H1 (cell line): ENCODE measurements around the gene GJB1. TPM values are rescaled to one million over a fixed set of nuclear protein-coding genes. Genes with fewer than 3 reads are reported as not detected.

ENCODE experiments used
- CTCF ChIA-PET: fragments of 300-600 bp; sonication (Branson Sonifier 250); formaldehyde crosslinking; loops from one replicate; lab custom pipeline; 2021; ENCODE audit not compliant: partially characterized antibody; lab: Charles Lee
- POLR2A ChIA-PET: fragments of 300-600 bp; sonication (Branson Sonifier 250); formaldehyde crosslinking; loops from one replicate; lab custom pipeline; 2021; ENCODE audit warnings: inconsistent platforms; ENCODE audit not compliant: partially characterized antibody; lab: Charles Lee
- DNase-seq, 2 experiments: peaks; one replicate each; pipeline versions ENCODE4 v3.0.0 to v3.0.0-alpha.2; 2010 to 2022; ENCODE audit warnings: low spot score in 2 of 2, low read depth in 1 of 2, mixed read lengths in 1 of 2
- FAIRE-seq: peaks from 2 replicates; lab custom pipeline; 2011; peaks lifted over from hg19 to GRCh38; lab: Jason Lieb, UNC
- H2AFZ ChIP-seq: 2 replicates; pipeline ENCODE4 v1.8.1; 2012; ENCODE audit warnings: low read length, inconsistent platforms
- H2AK5ac ChIP-seq: 2 replicates; pipeline ENCODE4 v1.6.1; 2013; ENCODE audit warnings: low read depth, low read length
- H2BK120ac ChIP-seq: replicated peaks from 2 replicates; pipeline ENCODE3; 2013; ENCODE audit warnings: low read depth, low read length, inconsistent platforms
- H2BK12ac ChIP-seq: 2 replicates; pipeline ENCODE4 v1.6.1; 2013; ENCODE audit warnings: low read depth, low read length
- H2BK15ac ChIP-seq: 2 replicates; pipeline ENCODE4 v1.6.1; 2013; ENCODE audit warnings: low read length
- H2BK20ac ChIP-seq: 2 replicates; pipeline ENCODE4 v1.6.1; 2013; ENCODE audit warnings: low read length
- H2BK5ac ChIP-seq: 2 replicates; pipeline ENCODE4 v1.6.1; 2013; ENCODE audit warnings: low read depth, low read length
- H3K14ac ChIP-seq: 2 replicates; pipeline ENCODE4 v1.6.1; 2013; ENCODE audit warnings: inconsistent platforms; ENCODE audit not compliant: insufficient read length
- H3K18ac ChIP-seq: 2 replicates; pipeline ENCODE4 v1.6.1; 2013; ENCODE audit warnings: low read length; ENCODE audit errors: extremely low read depth
- H3K23ac ChIP-seq: 2 replicates; pipeline ENCODE4 v1.6.1; 2013; ENCODE audit warnings: inconsistent platforms; ENCODE audit not compliant: insufficient read length
- H3K23me2 ChIP-seq: 2 replicates; pipeline ENCODE4 v1.6.1; 2013; ENCODE audit warnings: low read depth, low read length
- H3K27ac ChIP-seq: 2 replicates; pipeline ENCODE4 v1.6.1; 2011; ENCODE audit warnings: low read depth, low read length, inconsistent platforms
- H3K27me3 ChIP-seq, 4 experiments: replicated peaks in 1 of 4; 1 replicate in 1 of 4; 2 replicates in 3 of 4; pipeline versions ENCODE4 v1.6.1 to v1.8.1; 2011 to 2013; ENCODE audit warnings: low read length in 3 of 4, mild to moderate bottlenecking in 3 of 4, inconsistent platforms in 2 of 4, mixed read lengths in 2 of 4, moderate library complexity in 1 of 4; ENCODE audit not compliant: control insufficient read depth in 3 of 4, insufficient read depth in 3 of 4; ENCODE audit errors: extremely low read depth in 1 of 4
- H3K36me3 ChIP-seq, 4 experiments: 2 replicates each; pipeline versions ENCODE4 v1.6.1 to v1.8.1; 2011 to 2013; ENCODE audit warnings: mild to moderate bottlenecking in 4 of 4, low read length in 3 of 4, moderate library complexity in 2 of 4, control low read depth in 1 of 4, inconsistent platforms in 1 of 4; ENCODE audit not compliant: insufficient read depth in 4 of 4, control insufficient read depth in 2 of 4
- H3K4ac ChIP-seq: replicated peaks from 2 replicates; pipeline ENCODE3; 2013; ENCODE audit warnings: low read length, low read depth, mixed read lengths, inconsistent platforms; ENCODE audit not compliant: insufficient read length
- H3K4me1 ChIP-seq, 4 experiments: replicated peaks in 1 of 4; 1 replicate in 1 of 4; 2 replicates in 3 of 4; pipeline versions ENCODE4 v1.6.1 to v1.8.1; 2011 to 2013; ENCODE audit warnings: low read length in 3 of 4, inconsistent platforms in 2 of 4, mixed read lengths in 1 of 4; ENCODE audit not compliant: insufficient read depth in 4 of 4, control insufficient read depth in 3 of 4
- H3K4me2 ChIP-seq, 2 experiments: 2 replicates each; pipeline versions ENCODE4 v1.6.1 to v1.8.1; 2011 to 2013; ENCODE audit warnings: low read depth in 2 of 2, low read length in 2 of 2, control low read depth in 1 of 2, inconsistent platforms in 1 of 2, mild to moderate bottlenecking in 1 of 2; ENCODE audit not compliant: insufficient read depth in 1 of 2
- H3K4me3 ChIP-seq, 4 experiments: fragments of 200-600, 300-600 bp in 1 of 4; sonication (generic), shearing (Covaris generic), sonication (Bioruptor Twin) in 1 of 4; 2 replicates each; pipeline versions ENCODE4 v1.5.1 to v1.8.1; 2011 to 2016; ENCODE audit warnings: low read length in 4 of 4, low read depth in 3 of 4, control low read depth in 2 of 4, inconsistent platforms in 2 of 4, mild to moderate bottlenecking in 2 of 4, mixed read lengths in 1 of 4, moderate library complexity in 1 of 4; ENCODE audit not compliant: insufficient read depth in 2 of 4; ENCODE audit errors: extremely low read depth in 1 of 4
- H3K56ac ChIP-seq: replicated peaks from 2 replicates; pipeline ENCODE3; 2013; ENCODE audit warnings: low read depth, mild to moderate bottlenecking, mixed read lengths, low read length, inconsistent platforms; ENCODE audit not compliant: insufficient read length
- H3K79me1 ChIP-seq: 2 replicates; pipeline ENCODE4 v1.6.1; 2013; ENCODE audit warnings: low read depth, low read length, control low read depth
- H3K79me2 ChIP-seq, 2 experiments: 2 replicates each; pipeline versions ENCODE4 v1.6.1 to v1.8.1; 2012 to 2013; ENCODE audit warnings: low read length in 2 of 2, mild to moderate bottlenecking in 2 of 2, inconsistent platforms in 1 of 2; ENCODE audit not compliant: insufficient read depth in 2 of 2, control insufficient read depth in 1 of 2
- H3K9ac ChIP-seq, 4 experiments: replicated peaks in 1 of 4; 1 replicate in 1 of 4; 2 replicates in 3 of 4; pipeline versions ENCODE4 v1.6.1 to v1.8.1; 2011 to 2013; ENCODE audit warnings: low read depth in 3 of 4, low read length in 3 of 4, control low read depth in 2 of 4, mild to moderate bottlenecking in 2 of 4, moderate library complexity in 2 of 4, inconsistent platforms in 1 of 4; ENCODE audit errors: extremely low read depth in 1 of 4
- H3K9me3 ChIP-seq, 2 experiments: 2 replicates each; pipeline versions ENCODE4 v1.6.1 to v1.8.1; 2012 to 2013; ENCODE audit warnings: mild to moderate bottlenecking in 2 of 2, moderate library complexity in 2 of 2, control low read depth in 1 of 2, inconsistent platforms in 1 of 2, low read depth in 1 of 2, low read length in 1 of 2, mixed read lengths in 1 of 2; ENCODE audit not compliant: insufficient read depth in 2 of 2
- H4K20me1 ChIP-seq, 2 experiments: replicated peaks in 1 of 2; 2 replicates each; pipeline versions ENCODE3 to v1.8.1; 2011 to 2013; ENCODE audit warnings: inconsistent platforms in 2 of 2, low read length in 2 of 2, mild to moderate bottlenecking in 1 of 2; ENCODE audit not compliant: insufficient read depth in 2 of 2, control insufficient read depth in 1 of 2
- H4K5ac ChIP-seq: 2 replicates; pipeline ENCODE4 v1.6.1; 2013; ENCODE audit warnings: low read length, low read depth, mixed read lengths, inconsistent platforms; ENCODE audit not compliant: insufficient read length
- H4K8ac ChIP-seq: 2 replicates; pipeline ENCODE4 v1.8.0; 2013; ENCODE audit warnings: mild to moderate bottlenecking, moderate library complexity, low read length, inconsistent platforms; ENCODE audit not compliant: insufficient read depth; ENCODE audit errors: extremely low read depth
- H4K91ac ChIP-seq: replicated peaks from 2 replicates; pipeline ENCODE3; 2013; ENCODE audit warnings: low read length, mixed read lengths, inconsistent platforms; ENCODE audit not compliant: insufficient read length
- CBX5 ChIP-seq: fragments of 300-800, 300-1000 bp; sonication (generic); IDR thresholded peaks from 2 replicates; pipeline ENCODE4 v1.7.1; 2016; ENCODE audit warnings: antibody characterized with exemption, low read length, low read depth
- CBX8 ChIP-seq: fragments of 300-800, 300-1000 bp; sonication (generic); IDR thresholded peaks from 2 replicates; pipeline ENCODE4 v1.7.1; 2016; ENCODE audit warnings: low read depth, low read length, borderline replicate concordance
- KDM4A ChIP-seq: IDR thresholded peaks from one replicate; pipeline ENCODE4 v1.7.1; 2012; ENCODE audit warnings: low read depth, mild to moderate bottlenecking, moderate library complexity, low read length, inconsistent platforms; ENCODE audit not compliant: severe bottlenecking
- RFX5 ChIP-seq: IDR thresholded peaks from 2 replicates; pipeline ENCODE4 v1.6.1; 2011; ENCODE audit warnings: low read depth, low read length, improper control_type of control experiment, borderline replicate concordance
- TAF7 ChIP-seq: optimal IDR thresholded peaks from 2 replicates; pipeline ENCODE3; 2011; ENCODE audit warnings: low read depth, mild to moderate bottlenecking, inconsistent platforms, low read length, moderate library complexity, borderline replicate concordance
- WGBS, 2 experiments: shearing (Covaris generic) in 1 of 2; methylation state at CpG; one replicate each; pipeline versions ENCODE4 v1.1.6 to v1.1.7; 2013 to 2015; ENCODE audit warnings: low lambda C conversion rate in 2 of 2, mixed read lengths in 2 of 2, inconsistent platforms in 1 of 2, low coverage in 1 of 2, missing lambda C conversion rate in 1 of 2; ENCODE audit not compliant: insufficient replicate concordance in 2 of 2, insufficient coverage in 1 of 2, insufficient read length in 1 of 2; ENCODE audit errors: extremely low coverage in 1 of 2, missing lambda C conversion rate in 1 of 2; 5-methylcytosine and 5-hydroxymethylcytosine counted together
- polyA plus RNA-seq, 7 experiments: library from polyadenylated mRNA; depleted of rRNA in 3 of 7; stranded (reverse) in 5 of 7; unstranded in 2 of 7; fragments of >200 nt in 5 of 7; fragments of 200-250 nt in 2 of 7; gene quantifications; 1 replicate in 5 of 7; 2 replicates in 1 of 7; 4 replicates in 1 of 7; pipeline versions ENCODE4 v1.2.1 to v1.2.3, GENCODE V29; 2011 to 2013; ENCODE audit warnings: missing spikeins in 2 of 7, mixed read lengths in 2 of 7
- total RNA-seq: library from RNA; stranded (reverse); fragmentation: NEBNext Ultra II Directional; extraction: Animal tissue kit (Norgen Biotek cat#: 25700); gene quantifications from 2 replicates; pipeline ENCODE4 v1.2.1, GENCODE V29; 2021
- TF ChIP-seq, protein P1 (sequence below): IDR thresholded peaks from 2 replicates; pipeline ENCODE4 v1.6.1; 2012; ENCODE audit warnings: inconsistent platforms
- TF ChIP-seq, protein P2 (sequence below), 3 experiments: IDR thresholded peaks; 1 replicate in 2 of 3; 2 replicates in 1 of 3; pipeline versions ENCODE4 v1.5.1 to v1.6.1; 2011; ENCODE audit warnings: low read length in 3 of 3, mild to moderate bottlenecking in 3 of 3, inconsistent platforms in 2 of 3, low read depth in 1 of 3, moderate library complexity in 1 of 3; ENCODE audit not compliant: insufficient read depth in 1 of 3; ENCODE audit errors: control extremely low read depth in 1 of 3

Gene GJB1
- total and polyA plus RNA-seq, 2 of the 8 experiments (the other 6 are each of a cell fraction or from before 2014, with no cell fraction given), result 0.14 TPM; not detected in 1

DNA sequence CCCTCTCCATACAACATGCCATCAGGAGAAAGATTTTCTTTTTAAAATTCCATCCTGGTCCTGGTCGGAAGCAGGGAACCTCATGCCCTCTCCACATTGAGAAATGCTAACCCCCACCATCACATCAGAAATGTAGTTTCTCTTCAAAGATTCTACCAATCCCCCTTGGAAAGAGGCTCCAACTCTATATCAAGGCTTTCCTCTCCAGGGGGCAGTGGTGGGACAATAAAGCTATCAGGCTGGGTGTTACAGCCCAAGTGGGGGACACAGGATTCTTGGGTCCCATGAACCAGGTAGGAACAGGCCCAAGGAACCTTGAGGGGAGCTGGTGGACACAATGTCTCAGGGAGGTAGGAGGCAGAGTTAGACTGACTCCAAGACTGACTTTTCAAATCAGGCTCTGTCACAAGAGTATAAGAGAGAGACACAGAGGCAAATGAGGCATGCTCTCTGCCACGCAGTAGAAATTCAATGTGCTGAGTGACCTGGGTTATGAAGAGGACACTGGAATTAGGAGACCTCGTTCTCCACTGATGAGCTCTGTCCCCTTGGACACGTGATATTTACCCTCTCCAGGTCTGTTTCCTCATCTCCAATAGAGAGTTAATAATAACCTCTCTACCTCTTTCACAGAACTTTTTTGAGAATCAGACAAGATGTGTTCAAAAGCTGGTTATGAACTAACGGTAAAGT is 4.5 kb downstream of the GJB1 start:
- H3K27ac ChIP-seq, result no peak overlapping the region
- H3K23me2 ChIP-seq, result no peaks in the 10 kb centered on the region
- no peak overlapping the region for H3K4me2 ChIP-seq
- no peaks in the 10 kb centered on the region for H4K20me1 ChIP-seq
- no peak overlapping the region for H3K56ac ChIP-seq
- H2BK5ac ChIP-seq, result no peak overlapping the region
- H3K9me3 ChIP-seq, result no peaks in the 10 kb centered on the region
- no peak overlapping the region for H2BK120ac ChIP-seq
- no peak overlapping the region for H4K91ac ChIP-seq
- 83% methylated on average over 5 of the region's 5 CpGs; no CpG with 5 or more reads in 1 of the 2 experiments for WGBS, 2 experiments
- no peak overlapping the region for H2AFZ ChIP-seq
- no peak for DNase-seq
- peaks cover 3 to 8% (median 6%) of the 10 kb centered on the region in 4 experiments for H3K4me1 ChIP-seq
- no peak overlapping the region for H3K9ac ChIP-seq
- no peaks in the 10 kb centered on the region for H3K36me3 ChIP-seq
- H3K14ac ChIP-seq, result no peak overlapping the region
- POLR2A ChIA-PET, result interaction anchor here (0.7 to 2.2 kb wide), 4 partner anchors 11 to 45 kb away, joined by 3 to 7 read pairs (median 3); partner anchors contain the start of gene ZMYM3
- H3K18ac ChIP-seq, result no peak overlapping the region
- no peak overlapping the region for H2BK12ac ChIP-seq
- TF ChIP-seq RFX5 (no peak), CBX5 (no peak), TAF7 (no peak), CBX8 (no peak), KDM4A (no peak)
- TF ChIP-seq, protein P1, sequence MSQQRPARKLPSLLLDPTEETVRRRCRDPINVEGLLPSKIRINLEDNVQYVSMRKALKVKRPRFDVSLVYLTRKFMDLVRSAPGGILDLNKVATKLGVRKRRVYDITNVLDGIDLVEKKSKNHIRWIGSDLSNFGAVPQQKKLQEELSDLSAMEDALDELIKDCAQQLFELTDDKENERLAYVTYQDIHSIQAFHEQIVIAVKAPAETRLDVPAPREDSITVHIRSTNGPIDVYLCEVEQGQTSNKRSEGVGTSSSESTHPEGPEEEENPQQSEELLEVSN, result no peak
- TF ChIP-seq, protein P2, sequence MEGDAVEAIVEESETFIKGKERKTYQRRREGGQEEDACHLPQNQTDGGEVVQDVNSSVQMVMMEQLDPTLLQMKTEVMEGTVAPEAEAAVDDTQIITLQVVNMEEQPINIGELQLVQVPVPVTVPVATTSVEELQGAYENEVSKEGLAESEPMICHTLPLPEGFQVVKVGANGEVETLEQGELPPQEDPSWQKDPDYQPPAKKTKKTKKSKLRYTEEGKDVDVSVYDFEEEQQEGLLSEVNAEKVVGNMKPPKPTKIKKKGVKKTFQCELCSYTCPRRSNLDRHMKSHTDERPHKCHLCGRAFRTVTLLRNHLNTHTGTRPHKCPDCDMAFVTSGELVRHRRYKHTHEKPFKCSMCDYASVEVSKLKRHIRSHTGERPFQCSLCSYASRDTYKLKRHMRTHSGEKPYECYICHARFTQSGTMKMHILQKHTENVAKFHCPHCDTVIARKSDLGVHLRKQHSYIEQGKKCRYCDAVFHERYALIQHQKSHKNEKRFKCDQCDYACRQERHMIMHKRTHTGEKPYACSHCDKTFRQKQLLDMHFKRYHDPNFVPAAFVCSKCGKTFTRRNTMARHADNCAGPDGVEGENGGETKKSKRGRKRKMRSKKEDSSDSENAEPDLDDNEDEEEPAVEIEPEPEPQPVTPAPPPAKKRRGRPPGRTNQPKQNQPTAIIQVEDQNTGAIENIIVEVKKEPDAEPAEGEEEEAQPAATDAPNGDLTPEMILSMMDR (IDR thresholded peaks at IDR 0.05; ENCODE audit: control extremely low read depth in 1 of 3, insufficient read depth in 1 of 3, low read depth in 1 of 3, low read length in 3 of 3), result no peak
- CTCF ChIA-PET, result interaction anchor here (0.9 to 1.9 kb wide), 3 partner anchors 9 to 45 kb away, joined by 4 to 8 read pairs (median 4); no protein-coding TSS in a partner anchor
- H2BK15ac ChIP-seq, result no peak overlapping the region
- H4K5ac ChIP-seq, result no peak overlapping the region
- H4K8ac ChIP-seq, result no peak overlapping the region
- no peak overlapping the region for H3K23ac ChIP-seq
- no peak overlapping the region for H3K4me3 ChIP-seq
- no peaks in the 10 kb centered on the region for H3K79me2 ChIP-seq
- H2AK5ac ChIP-seq, result no peak overlapping the region
- FAIRE-seq, result no peak
- H3K4ac ChIP-seq, result no peak overlapping the region
- H3K79me1 ChIP-seq, result no peaks in the 10 kb centered on the region
- no peak overlapping the region for H2BK20ac ChIP-seq
- H3K27me3 ChIP-seq, result no peaks in the 10 kb centered on the region
